Activated CD8-positive, alpha-beta memory T cell treated with anti-CD3 and anti-CD28 coated beads, Interleukin-2, amount 50 U/mL, for 24 hours (primary cell): ENCODE measurements around the gene PMM2.
"Not testable (repeated sequence)": the region's sequence is repeated elsewhere in the genome, so short reads cannot be mapped to it uniquely, and the experiment has no call there.

ENCODE experiments used
- DNase-seq: peaks from one replicate; pipeline ENCODE4 v3.0.0-alpha.2; 2020; ENCODE audit errors: extremely low read depth

Gene PMM2

DNA sequence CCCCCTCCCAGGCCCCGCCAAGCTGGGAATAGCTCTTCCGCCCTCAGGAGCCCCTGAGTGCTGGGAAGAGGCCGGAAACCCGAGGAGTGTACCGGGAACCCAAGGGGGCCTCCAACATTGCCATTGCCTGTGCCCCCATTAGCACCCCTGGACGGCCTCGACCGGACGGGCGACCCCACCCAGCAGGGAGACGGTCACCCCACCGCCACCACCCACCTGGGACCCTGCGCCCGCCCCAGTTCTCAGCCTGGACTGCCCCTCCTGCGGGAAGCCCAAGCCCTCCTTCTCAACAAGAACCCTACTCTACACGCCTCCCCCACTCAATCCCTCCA lies 69.2 kb downstream of the PMM2 start:
- no peak for DNase-seq

- DNase-seq: no peak
Measured at GRCh38 chr16:8867216-8867931, 69.7 kb downstream of the PMM2 start.

GRCh38 chr16:8867932-8868415 lies 70.3 kb downstream of the PMM2 start:
- no peak for DNase-seq

DNA sequence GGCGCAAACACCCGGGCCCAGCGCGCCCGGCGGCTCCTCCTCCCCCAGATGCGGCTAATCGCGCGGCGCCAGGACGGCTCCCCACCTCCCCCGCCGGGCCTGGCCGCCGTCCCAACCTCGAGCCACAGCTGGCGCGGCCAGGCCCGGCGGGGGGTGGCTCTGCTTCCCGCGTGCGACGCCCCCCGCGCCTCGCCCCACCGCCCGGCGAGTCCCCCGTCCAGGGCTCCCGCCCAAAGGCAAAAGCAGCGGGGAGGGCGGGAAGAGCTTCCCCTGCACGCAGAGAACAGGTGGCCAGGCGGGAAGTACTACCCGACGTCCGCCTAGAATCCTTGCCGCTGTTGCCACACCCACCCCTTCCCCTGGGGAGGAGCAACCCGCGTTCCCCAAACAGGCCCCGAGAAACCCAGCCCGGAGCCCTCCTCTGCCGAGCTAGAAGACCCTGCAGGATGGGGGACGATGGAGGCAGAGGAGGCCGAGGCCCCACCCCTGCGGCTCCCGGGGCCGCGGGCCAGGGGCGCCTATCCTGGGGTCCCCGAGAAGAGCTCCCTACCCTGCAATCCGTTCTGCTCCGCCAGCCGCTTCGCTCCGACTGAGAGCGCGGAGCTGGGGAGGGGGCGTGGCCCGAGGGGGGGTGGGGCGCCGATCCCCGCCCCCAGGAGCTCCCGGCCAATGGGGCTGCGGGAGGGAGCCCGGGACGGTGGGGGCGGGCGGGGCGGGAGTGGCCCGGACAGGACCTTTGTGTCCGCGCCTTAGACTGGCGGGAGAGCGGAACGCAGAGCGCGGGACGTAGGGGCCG lies 71.0 kb downstream of the PMM2 start, which contains the start of gene CARHSP1:
Gene CARHSP1 (minus strand): TSS at position 591 of the 796 bp plus-strand sequence. CDS start 9,678 bp downstream, outside the sequence.
- peak; percentile 50 for DNase-seq

DNA sequence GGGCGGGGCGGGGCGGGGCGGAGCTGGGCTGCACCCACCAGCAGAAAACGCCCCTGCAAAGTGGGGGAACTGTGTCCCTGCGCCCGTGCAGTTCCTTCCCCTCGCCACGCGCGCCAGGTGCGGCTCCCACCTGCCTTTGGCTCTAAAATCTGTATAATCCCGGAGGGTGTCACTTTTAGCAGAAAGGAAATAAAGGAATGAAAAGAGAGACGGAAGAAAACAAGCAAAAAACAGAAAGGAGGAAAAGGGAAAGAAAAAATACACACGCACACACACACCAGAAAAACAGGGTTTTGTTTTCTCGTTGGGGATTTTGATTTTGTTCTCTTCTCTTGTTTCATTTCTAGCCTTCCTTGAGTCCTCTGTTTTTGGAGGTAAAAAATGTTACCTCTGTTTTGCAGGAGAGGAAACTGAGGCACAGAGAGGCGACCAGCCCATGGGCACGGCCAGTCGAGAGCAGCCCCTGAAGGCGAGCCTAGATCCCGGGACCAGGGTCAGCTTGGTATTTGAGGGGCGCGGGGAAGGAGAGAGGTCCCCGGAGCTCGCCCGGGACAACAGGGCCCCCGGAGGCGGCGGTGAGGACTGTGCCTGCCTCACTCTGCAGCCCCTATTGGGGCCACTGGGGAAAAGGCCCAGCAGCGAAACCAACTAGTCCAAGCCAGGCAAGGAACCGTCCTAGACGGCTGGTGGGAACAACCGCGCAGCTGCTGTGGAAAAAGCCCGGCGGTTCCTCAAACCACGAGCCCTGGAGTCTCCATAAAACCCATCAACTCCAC lies 71.8 kb downstream of the PMM2 start:
- DNase-seq: no peak

GRCh38 chr16:8869988-8870241 lies 72.3 kb downstream of the PMM2 start:
- not testable (repeated sequence) for DNase-seq

- DNase-seq: no peak
Measured at GRCh38 chr16:8872071-8872470, 74.4 kb downstream of the PMM2 start.

DNA sequence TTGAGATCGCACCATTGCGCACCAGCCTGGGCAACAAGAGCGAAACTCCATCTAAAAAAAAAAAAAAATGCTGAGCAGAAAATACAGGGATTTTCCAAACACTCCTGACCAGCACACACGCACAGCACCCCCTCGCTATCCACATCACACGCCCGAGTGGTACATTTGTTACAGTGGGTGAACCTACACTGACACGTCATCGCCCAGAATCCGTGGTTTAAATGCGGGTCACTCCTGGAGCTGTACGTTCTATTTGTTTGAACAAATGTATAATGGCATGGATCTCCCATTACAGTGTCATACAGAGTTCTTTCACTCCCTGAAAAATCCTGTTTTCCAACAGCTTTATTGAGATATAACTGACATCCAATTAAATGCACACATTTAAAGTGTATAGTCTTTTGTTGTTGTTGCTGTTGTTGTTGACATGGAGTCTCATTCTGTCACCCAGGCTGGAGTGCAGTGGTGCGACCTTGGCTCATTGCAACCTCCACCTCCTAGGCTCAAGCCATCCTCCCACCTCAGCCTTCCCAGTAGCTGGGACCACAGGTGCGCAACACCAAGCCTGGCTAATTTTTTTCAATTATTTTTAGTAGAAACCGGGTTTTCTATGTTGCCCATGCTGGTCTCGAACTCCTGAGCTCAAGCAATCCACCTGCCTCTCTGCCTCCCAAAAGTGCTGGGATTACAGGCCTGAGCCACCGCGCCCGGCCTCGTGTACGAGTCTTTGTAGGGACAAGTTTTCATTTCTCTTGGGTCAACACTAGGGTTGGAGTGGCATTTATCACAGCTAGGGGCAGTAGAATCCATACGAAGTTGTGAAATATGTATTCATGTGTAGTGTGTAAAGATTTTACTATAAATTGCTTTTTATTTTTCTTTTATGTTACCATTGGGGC lies 75.6 kb downstream of the PMM2 start:
- DNase-seq: no peak

DNA sequence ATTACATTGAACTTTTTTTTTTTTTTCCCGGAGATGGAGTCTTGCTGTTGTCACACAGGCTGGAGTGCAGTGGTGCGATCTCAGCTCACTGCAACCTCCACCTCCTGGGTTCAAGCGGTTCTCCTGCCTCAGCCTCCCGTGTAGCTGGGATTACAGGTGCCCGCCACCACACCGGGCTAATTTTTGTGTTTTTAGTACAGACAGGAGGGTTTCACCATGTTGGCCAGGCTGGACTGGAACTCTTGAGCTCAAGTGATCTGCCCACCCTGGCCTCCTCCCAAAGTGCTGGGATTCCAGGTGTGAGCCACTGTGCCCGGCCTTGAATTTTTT lies 76.2 kb downstream of the PMM2 start:
- not testable (repeated sequence) for DNase-seq

GRCh38 chr16:8874388-8874787 lies 76.7 kb downstream of the PMM2 start:
- DNase-seq: no peak

- not testable (repeated sequence) for DNase-seq
Measured at GRCh38 chr16:8875317-8875716, 77.7 kb downstream of the PMM2 start.

GRCh38 chr16:8877894-8878522 lies 80.4 kb downstream of the PMM2 start:
- DNase-seq: no peak

DNA sequence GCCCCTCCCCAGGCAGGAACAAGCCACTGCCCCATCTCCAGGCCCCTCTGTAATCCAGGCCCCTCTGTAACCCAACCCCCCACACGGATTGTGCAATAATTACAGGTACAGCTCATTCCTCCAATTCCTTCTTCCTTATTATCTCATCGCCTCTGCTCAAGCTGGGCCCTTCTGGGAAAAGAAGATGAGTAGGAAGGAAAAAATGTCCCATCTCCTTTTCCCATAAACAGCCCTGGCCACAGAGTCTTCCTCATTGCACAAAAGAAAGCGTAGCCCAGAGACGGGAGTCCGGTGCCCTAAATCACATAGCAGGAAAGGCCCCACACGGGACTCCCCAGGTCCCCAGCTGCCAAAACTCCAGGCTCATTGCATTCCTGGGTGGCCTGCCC lies 80.9 kb downstream of the PMM2 start:
- DNase-seq: no peak

- DNase-seq: no peak
Measured at GRCh38 chr16:8880839-8881510, 83.3 kb downstream of the PMM2 start.

GRCh38 chr16:8882041-8882617 lies 84.5 kb downstream of the PMM2 start, which contains the start of gene LITAFD:
LITAFD (plus strand) TSS chr16:8882351; CDS start chr16:8884356, 2,005 bp downstream.
- no peak for DNase-seq

DNA sequence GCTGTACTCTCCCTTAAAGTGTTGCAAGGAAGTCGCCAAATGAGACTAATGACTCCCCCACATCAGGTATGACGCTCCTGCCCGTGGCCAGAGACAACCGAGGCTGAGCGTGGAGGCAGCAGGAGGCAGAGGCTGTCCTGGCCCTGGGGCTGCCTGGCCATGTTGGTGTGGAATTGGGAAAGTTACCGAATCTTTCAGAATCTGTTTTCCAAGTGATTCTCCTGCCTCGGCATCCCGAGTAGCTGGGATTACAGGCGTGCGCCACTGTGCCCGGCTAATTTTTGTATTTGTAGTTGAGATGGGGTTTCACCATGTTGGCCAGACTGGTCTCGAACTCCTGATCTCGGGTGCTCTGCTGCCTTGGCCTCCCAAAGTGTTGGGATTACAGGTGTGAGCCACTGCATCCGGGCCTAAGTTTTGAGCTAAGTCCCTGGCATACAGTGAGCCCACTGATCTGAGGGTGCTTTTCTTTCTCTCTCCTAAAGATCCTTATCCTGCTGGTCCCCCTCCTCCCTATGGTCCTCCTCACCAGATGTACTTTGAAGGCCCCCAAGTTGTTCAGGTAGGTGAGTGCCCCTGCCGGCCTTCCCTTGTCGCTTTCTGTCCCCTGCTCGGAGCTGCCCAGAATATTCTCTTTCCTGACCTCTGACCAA lies 85.2 kb downstream of the PMM2 start:
- no peak for DNase-seq

- no peak for DNase-seq
Measured at GRCh38 chr16:8885674-8886592, 88.3 kb downstream of the PMM2 start.

DNA sequence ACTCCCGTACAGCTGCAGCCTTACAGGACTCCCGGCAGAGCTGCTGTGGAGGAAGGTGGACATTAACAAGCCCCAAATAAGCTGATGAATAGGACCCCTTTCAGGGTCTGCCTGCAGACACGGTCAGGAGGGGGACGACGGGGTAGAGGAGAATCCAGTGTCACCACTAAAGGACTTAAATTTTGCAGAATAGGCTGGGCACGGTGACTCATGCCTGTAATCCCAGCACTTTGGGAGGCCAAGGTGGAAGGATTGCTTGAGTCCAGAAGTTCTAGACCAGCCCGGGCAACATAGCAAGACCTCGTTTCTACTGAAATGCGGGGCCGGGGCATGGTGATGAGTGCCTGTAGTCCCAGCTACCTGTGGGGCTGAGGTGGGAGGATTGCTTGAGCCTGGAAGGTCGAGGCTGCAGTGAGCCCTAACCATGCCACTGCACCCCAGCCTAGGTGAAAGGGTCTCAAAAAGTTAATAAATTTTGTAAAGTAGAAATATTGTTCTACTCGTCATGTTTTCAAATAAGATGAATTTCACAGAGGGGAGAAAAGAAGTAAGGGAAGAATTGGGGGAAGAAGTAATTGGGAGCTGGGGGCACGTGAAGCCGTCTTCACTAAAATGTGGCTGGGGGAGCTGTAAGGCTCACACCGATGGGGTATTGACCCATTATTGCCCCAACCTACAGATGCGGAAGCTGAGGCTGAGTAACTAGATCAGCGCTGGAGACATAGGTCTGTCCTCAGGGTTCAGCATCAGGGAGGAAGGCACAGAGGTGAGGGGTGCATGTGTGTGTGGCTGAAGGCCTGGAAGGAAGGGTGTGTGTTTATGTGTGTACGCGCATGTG lies 89.2 kb downstream of the PMM2 start:
- no peak for DNase-seq
